Endothelial cell of umbilical vein (primary cell): Measurements from ENCODE around the gene ZNF207. TPM values are rescaled to one million over a fixed set of nuclear protein-coding genes. Genes with fewer than 3 reads are reported as not detected.
"Not testable (repeated sequence)": the region's sequence is repeated elsewhere in the genome, so short reads cannot be mapped to it uniquely, and the experiment has no call there.

Source experiments
- BruUV-seq: library from RNA; stranded (reverse); fragments of 400-500 nt; replicated peaks from 2 replicates; lab custom pipeline; 2021; lab: Mats Ljungman, UMichigan
- CTCF ChIA-PET: fragments of 300-600, 350-600 bp; sonication (Branson Sonifier 250); formaldehyde crosslinking; loops from one replicate; lab custom pipeline; 2021; ENCODE audit warnings: antibody characterized with exemption, inconsistent platforms; lab: Charles Lee
- POLR2A ChIA-PET: fragments of 300-600, 350-600 bp; sonication (Branson Sonifier 250); formaldehyde crosslinking; loops from one replicate; lab custom pipeline; 2021; ENCODE audit warnings: antibody characterized with exemption, inconsistent platforms; lab: Charles Lee
- DNase-seq: peaks from one replicate; pipeline ENCODE4 v3.0.0-alpha.2; 2011; ENCODE audit warnings: low read depth, low spot score
- FAIRE-seq: peaks from 2 replicates; lab custom pipeline; 2011; peaks lifted over from hg19 to GRCh38; lab: Jason Lieb, UNC
- H2AFZ ChIP-seq: 2 replicates; pipeline ENCODE4 v1.6.0; 2012; ENCODE audit warnings: low read depth, low read length, control low read depth, inconsistent platforms
- H3K27ac ChIP-seq: 2 replicates; pipeline ENCODE4 v1.5.1; 2011; ENCODE audit warnings: low read depth, mild to moderate bottlenecking, control low read depth, low read length, moderate library complexity; ENCODE audit not compliant: insufficient read depth
- H3K27me3 ChIP-seq, 2 experiments: 2 replicates each; pipeline versions ENCODE4 v1.6.0 to v1.6.1; 2011; ENCODE audit warnings: low read length in 2 of 2, mixed read lengths in 1 of 2; ENCODE audit not compliant: control insufficient read depth in 2 of 2, insufficient read depth in 2 of 2
- H3K36me3 ChIP-seq, 2 experiments: 2 replicates in 1 of 2; 3 replicates in 1 of 2; pipeline ENCODE4 v1.5.1; 2011; ENCODE audit warnings: low read length in 2 of 2, mild to moderate bottlenecking in 1 of 2, moderate library complexity in 1 of 2; ENCODE audit not compliant: control insufficient read depth in 2 of 2, insufficient read depth in 2 of 2; ENCODE audit errors: extremely low read depth in 1 of 2
- H3K4me1 ChIP-seq: 3 replicates; pipeline ENCODE4 v1.5.1; 2011; ENCODE audit warnings: mild to moderate bottlenecking, low read length; ENCODE audit not compliant: control insufficient read depth, insufficient read depth; ENCODE audit errors: extremely low read depth
- H3K4me2 ChIP-seq: 2 replicates; pipeline ENCODE4 v1.6.1; 2011; ENCODE audit warnings: low read length, control low read depth, mixed read lengths; ENCODE audit not compliant: insufficient read depth
- H3K4me3 ChIP-seq, 3 experiments: fragments of 200-600 bp in 1 of 3; sonication (generic), shearing (Covaris generic) in 1 of 3; replicated peaks in 1 of 3; 2 replicates each; pipeline ENCODE4 v1.5.1; 2011 to 2016; ENCODE audit warnings: control low read depth in 3 of 3, low read length in 3 of 3, mild to moderate bottlenecking in 2 of 3, inconsistent platforms in 1 of 3, low read depth in 1 of 3, moderate library complexity in 1 of 3; ENCODE audit not compliant: insufficient read depth in 1 of 3
- H3K79me2 ChIP-seq: 2 replicates; pipeline ENCODE4 v1.6.0; 2012; ENCODE audit warnings: low read length, inconsistent platforms; ENCODE audit not compliant: control insufficient read depth, insufficient read depth
- H3K9ac ChIP-seq: replicated peaks from 2 replicates; pipeline ENCODE3; 2011; ENCODE audit warnings: low read length, control low read depth; ENCODE audit not compliant: insufficient read depth; ENCODE audit errors: extremely low read depth
- H3K9me1 ChIP-seq: replicated peaks from 3 replicates; pipeline ENCODE4 v1.6.0; 2011; ENCODE audit warnings: mild to moderate bottlenecking, low read length; ENCODE audit not compliant: control insufficient read depth, insufficient read depth; ENCODE audit errors: extremely low read depth
- H3K9me3 ChIP-seq: replicated peaks from 2 replicates; pipeline ENCODE4 v1.5.1; 2012; ENCODE audit warnings: low read length, inconsistent platforms; ENCODE audit not compliant: control insufficient read depth, insufficient read depth
- H4K20me1 ChIP-seq: replicated peaks from 2 replicates; pipeline ENCODE3; 2011; ENCODE audit warnings: mild to moderate bottlenecking, low read length; ENCODE audit not compliant: control insufficient read depth, insufficient read depth; ENCODE audit errors: extremely low read depth
- POLR2AphosphoS5 ChIP-seq: IDR thresholded peaks from 2 replicates; pipeline ENCODE4 v1.6.1; 2012; ENCODE audit warnings: low read depth, mild to moderate bottlenecking, control low read depth, low read length, moderate library complexity; ENCODE audit not compliant: insufficient read depth
- dilution Hi-C: fragments of 300-500 bp; cut with MboI; formaldehyde crosslinking; loops from one replicate; pipeline ENCODE4 v1.15.0; 2019; ENCODE audit warnings: low sequenced_read_pairs; ENCODE audit not compliant: extremely low pct_ligation_motif_present
- intact Hi-C: fragments of 100-400 bp; cut with micrococcal nuclease; formaldehyde crosslinking; loops from one replicate; pipeline ENCODE4 v1.10.0; 2022
- polyA plus RNA-seq, 4 experiments: library from polyadenylated mRNA; depleted of rRNA in 3 of 4; stranded (reverse) in 3 of 4; unstranded in 1 of 4; fragments of >200 nt; gene quantifications; 2 replicates each; pipeline versions ENCODE4 v1.2.1 to v1.2.3, GENCODE V29; 2011 to 2012; ENCODE audit warnings: missing spikeins in 1 of 4
- total RNA-seq: library from RNA; stranded (reverse); gene quantifications from 2 replicates; pipeline ENCODE4 v1.2.3, GENCODE V29; 2021

ZNF207 gene
- total and polyA plus RNA-seq, 2 donors (not counting 3 experiments of a cell fraction or from before 2014, with no cell fraction given), result 206 to 231 TPM

GRCh38 chr17:32386844-32387243 lies 36.9 kb downstream of the ZNF207 start:
- H3K9me3 ChIP-seq, result no peaks in the 10 kb centered on the region
- H4K20me1 ChIP-seq, result peaks cover 3% of the 10 kb centered on the region
- H3K4me2 ChIP-seq, result no peak overlapping the region
- no peak overlapping the region for H3K4me3 ChIP-seq
- intact Hi-C loops, result no loop called here
- no peak for FAIRE-seq
- no peak overlapping the region for H3K9ac ChIP-seq
- no peaks in the 10 kb centered on the region for H3K9me1 ChIP-seq
- H3K4me1 ChIP-seq, result no peaks in the 10 kb centered on the region
- no peak for DNase-seq
- POLR2A ChIA-PET, result no interaction called here
- no peaks in the 10 kb centered on the region for H3K79me2 ChIP-seq
- no TSS peak for BruUV-seq
- CTCF ChIA-PET, result interaction anchor here (1.3 to 1.4 kb wide), 2 partner anchors 12 to 57 kb away, joined by 4 to 5 read pairs; partner anchors contain the start of gene PSMD11
- H3K27me3 ChIP-seq, result no peaks in the 10 kb centered on the region
- peaks cover 2 to 3% of the 10 kb centered on the region in 2 experiments for H3K36me3 ChIP-seq
- H2AFZ ChIP-seq, result no peak overlapping the region
- dilution Hi-C loops, result no loop called here
- no peak for TF ChIP-seq POLR2AphosphoS5
- H3K27ac ChIP-seq, result no peak overlapping the region

- H3K4me2 ChIP-seq, dilution Hi-C loops, DNase-seq, H3K27me3 ChIP-seq, BruUV-seq, H3K9me1 ChIP-seq, intact Hi-C loops, H3K27ac ChIP-seq, H3K9ac ChIP-seq, H3K4me3 ChIP-seq, H2AFZ ChIP-seq, H3K4me1 ChIP-seq, H4K20me1 ChIP-seq, CTCF ChIA-PET, H3K36me3 ChIP-seq, FAIRE-seq, H3K79me2 ChIP-seq, POLR2A ChIA-PET, H3K9me3 ChIP-seq: not testable (repeated sequence)
These were observed 38.2 kb downstream of the ZNF207 start for GRCh38 chr17:32388128-32388527.
